Ramos (cell line): ENCODE results near the gene OR51S1.
"Not testable (repeated sequence)": the region's sequence is repeated elsewhere in the genome, so short reads cannot be mapped to it uniquely, and the experiment has no call there.

Experiments used
- in situ Hi-C: fragments of 300-500 bp; cut with MboI; formaldehyde crosslinking; loops from one replicate; pipeline ENCODE4 v1.14.3; 2022; ENCODE audit warnings: low sequenced_read_pairs; ENCODE audit not compliant: unreplicated experiment

OR51S1 gene

GRCh38 chr11:4848908-4849532 is at the start of gene OR51S1:
OR51S1 (minus strand) TSS chr11:4849208; CDS start chr11:4849208, 0 bp downstream.
- in situ Hi-C loops: no loop called here

GRCh38 chr11:4891996-4892640 is 43.1 kb upstream of the OR51S1 start:
- in situ Hi-C loops: no loop called here

- in situ Hi-C loops: no loop called here
Observed at GRCh38 chr11:4890279-4890678, 41.3 kb upstream of the OR51S1 start.

- in situ Hi-C loops: no loop called here
Observed at GRCh38 chr11:4887591-4887990, 38.6 kb upstream of the OR51S1 start.

GRCh38 chr11:4886186-4886585 is 37.2 kb upstream of the OR51S1 start:
- in situ Hi-C loops: no loop called here

GRCh38 chr11:4884361-4884760 is 35.4 kb upstream of the OR51S1 start:
- in situ Hi-C loops: no loop called here

- in situ Hi-C loops: no loop called here
Observed at GRCh38 chr11:4882543-4882942, 33.5 kb upstream of the OR51S1 start.

GRCh38 chr11:4881860-4882500 is 33.0 kb upstream of the OR51S1 start, which contains the start of gene OR51T1:
OR51T1 (plus strand) TSS chr11:4881900; CDS start chr11:4881900, 0 bp downstream.
- in situ Hi-C loops: no loop called here

- in situ Hi-C loops: no loop called here
Observed at GRCh38 chr11:4881188-4881587, 32.2 kb upstream of the OR51S1 start.

- in situ Hi-C loops: no loop called here
Observed at GRCh38 chr11:4865855-4866254, 16.8 kb upstream of the OR51S1 start.

- in situ Hi-C loops: no loop called here
Observed at GRCh38 chr11:4863876-4864275, 14.9 kb upstream of the OR51S1 start.

- in situ Hi-C loops: no loop called here
Observed at GRCh38 chr11:4862447-4863236, 13.6 kb upstream of the OR51S1 start.

GRCh38 chr11:4854286-4854685 is 5.3 kb upstream of the OR51S1 start:
- in situ Hi-C loops: not testable (repeated sequence)

GRCh38 chr11:4851033-4851432 is 2.0 kb upstream of the OR51S1 start:
- in situ Hi-C loops: no loop called here

- in situ Hi-C loops: no loop called here
Observed at GRCh38 chr11:4839851-4840549, 9.0 kb downstream of the OR51S1 start.

GRCh38 chr11:4830909-4831308 is 18.1 kb downstream of the OR51S1 start:
- in situ Hi-C loops: no loop called here

- in situ Hi-C loops: no loop called here
Observed at GRCh38 chr11:4830346-4830745, 18.7 kb downstream of the OR51S1 start.

- in situ Hi-C loops: no loop called here
Observed at GRCh38 chr11:4826425-4826824, 22.6 kb downstream of the OR51S1 start.

GRCh38 chr11:4825132-4825531 is 23.9 kb downstream of the OR51S1 start:
- in situ Hi-C loops: no loop called here

GRCh38 chr11:4821021-4821420 is 28.0 kb downstream of the OR51S1 start, which contains the start of gene OR51F2:
OR51F2 (plus strand) TSS chr11:4821321; CDS start chr11:4821422, 101 bp downstream.
- in situ Hi-C loops: no loop called here
